ENCODE measurements around the gene CDC42BPG.
A peak's percentile ranks its signal among the peaks of the same experiment; 100 is the strongest.

Gene CDC42BPG

GRCh38 chr11:64803158-64803845 is 41.2 kb downstream of the CDC42BPG start, which contains the start of gene MAP4K2:
Gene MAP4K2 (minus strand): TSS chr11:64803214. CDS start chr11:64803149, 65 bp downstream.
- peak; percentile 95 for FAIRE-seq

- FAIRE-seq: no peak
Measured at GRCh38 chr11:64802370-64803157, 41.9 kb downstream of the CDC42BPG start.

DNA sequence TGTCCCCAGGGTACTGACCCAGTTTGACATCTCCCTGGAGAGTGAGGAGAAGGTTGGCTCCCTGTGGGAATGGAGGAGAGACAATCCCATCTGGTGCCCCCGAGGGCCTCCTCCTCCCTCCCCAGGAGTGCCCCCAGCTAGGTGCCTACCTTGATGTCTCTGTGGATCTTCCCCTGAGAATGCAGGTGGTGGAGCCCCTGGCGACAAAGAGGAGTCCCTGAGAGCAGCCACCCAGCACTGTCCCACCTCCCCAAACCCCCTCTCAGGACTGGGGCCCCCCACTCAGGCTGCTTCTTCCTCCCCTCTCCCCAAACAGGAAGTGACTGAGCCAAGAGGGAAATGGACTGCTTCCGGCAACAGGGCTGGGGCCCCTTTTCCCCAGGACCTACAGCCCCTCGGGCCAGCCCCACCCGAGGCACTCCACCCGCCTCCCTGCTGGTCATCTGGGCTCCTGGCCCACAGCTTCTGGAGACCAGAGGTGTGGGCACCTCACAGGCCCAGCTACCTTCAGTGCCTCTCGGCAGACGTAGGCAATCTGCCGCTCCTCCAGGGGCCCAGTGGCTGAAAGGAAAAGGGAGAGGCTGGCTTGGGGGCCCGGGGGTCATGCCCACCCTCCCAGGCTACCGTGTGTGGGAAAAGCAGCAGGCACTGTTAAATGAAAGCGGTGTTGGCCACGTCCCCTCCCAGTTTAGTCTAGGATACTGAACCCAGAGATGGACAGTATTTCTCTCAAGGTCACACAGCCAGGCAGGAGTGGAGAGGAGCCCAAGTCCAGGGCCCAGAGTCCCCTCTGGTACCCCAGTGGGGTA is 42.7 kb downstream of the CDC42BPG start:
- no peak for FAIRE-seq

- FAIRE-seq: no peak
Measured at GRCh38 chr11:64801158-64801464, 43.3 kb downstream of the CDC42BPG start.

DNA sequence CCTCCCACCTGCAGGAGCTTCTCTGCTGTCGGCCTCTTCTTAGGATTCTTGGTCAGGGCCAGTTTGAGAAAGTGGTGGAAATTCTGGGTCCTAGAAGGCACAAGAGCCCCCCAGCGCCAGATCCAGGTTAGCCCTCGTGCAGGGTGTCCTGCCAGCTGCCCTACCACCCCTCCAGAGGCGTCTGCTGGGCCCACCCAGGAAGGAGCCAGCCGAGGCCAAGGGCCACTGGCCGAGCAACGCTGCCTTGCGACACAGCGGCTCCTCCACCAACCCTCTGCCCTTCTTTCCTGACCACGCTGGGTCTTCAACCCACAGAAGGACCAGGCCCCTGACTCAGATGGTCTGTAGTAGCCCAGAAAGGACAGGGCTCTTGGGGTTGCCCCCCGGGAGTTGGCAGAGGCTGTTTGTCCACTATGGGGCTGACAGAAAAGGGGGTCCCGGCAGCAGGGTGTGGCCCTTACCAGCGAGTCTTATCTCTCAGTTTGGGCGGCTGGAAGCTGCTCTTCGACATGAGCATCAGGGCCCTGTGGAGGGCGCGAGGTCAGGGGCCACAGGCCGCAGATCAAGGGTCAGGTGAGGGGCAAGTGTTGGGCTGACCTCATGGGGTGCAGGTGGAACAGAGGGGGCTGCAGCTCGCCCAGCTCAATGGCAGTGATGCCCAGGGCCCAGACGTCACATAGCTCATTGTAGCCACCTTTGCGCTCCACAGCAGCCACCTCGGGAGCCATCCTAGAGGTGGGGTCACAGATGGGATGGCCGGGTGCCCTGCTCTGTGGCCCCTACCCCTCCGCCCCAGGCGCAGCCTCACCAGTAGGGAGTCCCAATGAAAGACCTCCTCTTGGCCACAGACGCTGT is 43.9 kb downstream of the CDC42BPG start:
- FAIRE-seq: no peak

DNA sequence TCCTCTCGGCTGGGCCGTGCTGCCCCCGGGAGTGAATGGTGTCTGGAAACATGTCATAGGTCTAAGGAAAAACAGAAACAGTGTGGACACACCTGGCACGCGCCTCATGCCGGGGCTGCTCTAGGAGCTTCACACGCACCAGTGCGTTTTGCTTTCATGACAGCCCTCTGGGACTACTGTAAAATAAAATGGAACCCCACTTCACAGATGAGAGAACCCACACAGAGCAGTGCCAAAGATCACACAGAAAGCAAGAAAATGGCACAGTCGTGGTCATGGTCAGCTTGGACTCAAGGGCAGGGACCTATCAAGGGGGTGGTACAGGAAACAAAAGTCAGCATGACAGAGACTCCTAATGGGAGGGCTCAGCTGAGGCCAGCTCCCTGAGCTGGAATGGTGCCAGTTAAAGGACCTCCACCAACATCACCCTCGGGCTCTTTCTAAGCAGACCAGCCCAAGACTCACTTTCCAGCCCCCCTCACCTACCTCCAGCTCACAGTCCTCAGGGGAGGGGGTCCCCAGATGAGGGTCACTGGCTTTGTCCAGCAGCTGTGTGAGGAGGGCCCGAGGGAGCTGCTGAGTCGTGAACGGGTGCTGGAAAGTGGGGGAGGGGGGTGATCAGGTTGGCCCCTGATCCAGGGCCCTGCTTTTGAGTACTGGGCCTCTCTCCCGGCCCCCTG is 44.7 kb downstream of the CDC42BPG start:
- no peak for FAIRE-seq

- FAIRE-seq: no peak
Measured at GRCh38 chr11:64799256-64799622, 45.2 kb downstream of the CDC42BPG start.

DNA sequence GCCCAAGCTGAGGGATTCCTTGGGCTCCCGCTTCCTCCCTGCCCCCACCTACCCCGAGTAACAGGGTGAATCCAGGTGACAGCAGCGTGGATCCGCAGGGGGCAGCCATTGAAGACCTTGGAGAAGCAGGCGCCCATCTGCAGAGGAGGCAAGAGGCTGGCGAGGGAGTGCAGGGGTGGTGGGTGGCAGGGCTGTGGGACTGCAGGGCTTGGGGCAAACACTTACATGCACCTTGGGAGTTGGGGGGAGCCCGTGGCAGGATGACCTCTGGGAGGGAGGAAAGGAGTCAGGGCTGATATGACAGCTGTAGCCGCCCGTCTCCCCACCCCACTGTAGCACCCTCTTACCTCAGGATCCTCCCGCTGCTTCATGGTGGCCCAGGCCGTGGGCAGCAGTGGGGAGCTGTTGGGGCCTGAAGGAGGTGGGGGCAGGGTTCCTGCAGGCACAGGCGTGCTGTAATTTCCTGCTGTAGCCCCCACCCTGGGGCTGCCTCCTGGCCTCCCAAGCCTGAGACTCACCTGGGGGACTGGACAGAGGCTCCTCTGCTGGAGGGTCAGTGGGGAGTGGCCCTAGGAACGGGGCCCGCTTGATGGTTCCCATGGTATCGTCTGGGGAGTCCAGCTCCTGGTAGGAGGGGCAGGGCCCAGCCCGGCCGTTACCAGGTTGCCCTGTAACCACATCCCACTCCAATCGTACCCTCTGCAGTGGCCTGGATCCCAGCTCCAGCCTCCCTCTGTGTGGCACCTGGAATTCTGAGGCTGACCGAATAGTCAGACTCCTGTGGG is 47.5 kb downstream of the CDC42BPG start:
- FAIRE-seq: no peak

GRCh38 chr11:64796047-64796756 is 48.3 kb downstream of the CDC42BPG start:
- FAIRE-seq: no peak

DNA sequence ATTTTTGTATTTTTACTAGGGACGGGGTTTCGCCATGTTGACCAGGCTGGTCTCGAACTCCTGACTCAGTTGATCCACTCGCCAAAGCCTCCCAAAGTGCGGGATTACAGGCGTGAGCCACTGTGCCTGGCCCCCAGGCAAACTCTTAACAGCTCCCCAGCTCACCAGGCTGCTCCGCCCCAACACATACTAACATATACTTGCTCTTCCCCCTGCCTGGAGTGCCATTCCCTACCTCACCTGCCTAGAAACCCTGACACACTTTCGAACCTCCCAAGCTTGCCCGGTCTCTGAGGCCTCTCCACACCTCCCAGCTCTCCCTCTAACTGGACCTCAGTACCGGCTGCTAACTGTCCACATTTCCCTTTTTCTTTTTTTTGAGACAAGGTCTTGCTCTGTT is 49.9 kb downstream of the CDC42BPG start:
- FAIRE-seq: no peak

- no peak for FAIRE-seq
Measured at GRCh38 chr11:64793271-64794160, 50.9 kb downstream of the CDC42BPG start.

DNA sequence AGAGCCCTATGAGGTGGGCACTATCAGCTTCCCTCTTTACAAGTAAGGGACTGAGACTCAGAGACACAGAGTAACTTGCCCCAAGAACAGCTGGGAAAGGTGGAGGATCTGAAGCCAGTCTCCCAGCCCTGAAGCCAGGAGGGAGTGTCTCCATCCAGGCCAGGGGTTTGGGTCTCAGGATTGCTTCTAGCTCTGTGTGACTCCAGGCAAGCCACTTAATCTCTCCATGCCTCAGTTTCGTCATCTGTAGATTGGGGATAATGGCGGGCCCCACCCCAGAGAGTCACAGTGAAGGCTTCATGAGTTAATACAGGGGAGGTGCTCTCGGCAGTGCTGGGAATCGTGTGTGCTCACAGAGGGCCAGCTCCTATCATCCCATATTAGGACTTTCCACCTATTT is 52.0 kb downstream of the CDC42BPG start:
- FAIRE-seq: no peak

GRCh38 chr11:64791781-64792291 is 52.6 kb downstream of the CDC42BPG start:
- no peak for FAIRE-seq

GRCh38 chr11:64790205-64791095 is 54.0 kb downstream of the CDC42BPG start:
- FAIRE-seq: no peak

DNA sequence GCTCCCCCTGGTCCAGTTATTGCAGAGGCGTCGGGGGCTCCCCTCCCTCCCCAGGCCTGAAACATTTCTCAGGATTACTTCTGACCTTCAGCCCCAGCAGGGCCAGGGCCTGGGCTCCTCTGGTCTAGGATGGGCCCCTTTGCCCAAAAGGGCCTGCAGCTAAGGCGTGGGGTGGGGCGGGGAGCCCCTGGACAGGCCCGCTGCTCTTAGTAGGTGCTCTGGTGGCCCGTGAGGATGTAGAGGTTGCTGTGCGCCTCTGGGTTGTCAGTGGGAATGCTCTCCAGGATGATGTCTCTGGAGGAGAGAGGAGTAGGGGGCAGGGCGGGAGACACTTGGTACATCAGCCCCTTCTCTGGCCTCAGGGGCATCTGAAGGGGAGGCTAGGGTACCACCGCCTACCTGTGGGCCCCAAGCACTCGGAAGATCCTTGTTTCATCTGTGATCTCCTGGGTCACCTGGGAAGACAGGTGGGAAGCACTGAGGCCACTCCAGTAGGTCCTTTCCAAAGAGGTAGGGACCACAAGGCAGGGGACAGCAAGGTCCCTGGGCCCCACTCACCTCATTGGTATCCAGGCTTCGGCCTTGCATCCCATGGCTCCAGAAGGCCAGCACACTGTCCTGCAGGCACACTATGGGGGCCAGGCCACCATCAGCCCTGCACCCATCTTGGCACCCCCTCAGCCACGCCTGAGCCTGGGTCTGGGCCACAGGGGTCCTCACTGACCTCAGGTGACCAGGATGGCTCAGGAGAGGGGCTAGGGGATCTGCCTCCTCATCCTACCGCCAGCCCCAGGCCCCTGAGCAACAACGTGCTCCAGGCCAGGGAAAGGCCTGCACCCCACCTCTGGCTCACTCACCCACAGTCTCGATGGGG is 54.9 kb downstream of the CDC42BPG start:
- FAIRE-seq: no peak

DNA sequence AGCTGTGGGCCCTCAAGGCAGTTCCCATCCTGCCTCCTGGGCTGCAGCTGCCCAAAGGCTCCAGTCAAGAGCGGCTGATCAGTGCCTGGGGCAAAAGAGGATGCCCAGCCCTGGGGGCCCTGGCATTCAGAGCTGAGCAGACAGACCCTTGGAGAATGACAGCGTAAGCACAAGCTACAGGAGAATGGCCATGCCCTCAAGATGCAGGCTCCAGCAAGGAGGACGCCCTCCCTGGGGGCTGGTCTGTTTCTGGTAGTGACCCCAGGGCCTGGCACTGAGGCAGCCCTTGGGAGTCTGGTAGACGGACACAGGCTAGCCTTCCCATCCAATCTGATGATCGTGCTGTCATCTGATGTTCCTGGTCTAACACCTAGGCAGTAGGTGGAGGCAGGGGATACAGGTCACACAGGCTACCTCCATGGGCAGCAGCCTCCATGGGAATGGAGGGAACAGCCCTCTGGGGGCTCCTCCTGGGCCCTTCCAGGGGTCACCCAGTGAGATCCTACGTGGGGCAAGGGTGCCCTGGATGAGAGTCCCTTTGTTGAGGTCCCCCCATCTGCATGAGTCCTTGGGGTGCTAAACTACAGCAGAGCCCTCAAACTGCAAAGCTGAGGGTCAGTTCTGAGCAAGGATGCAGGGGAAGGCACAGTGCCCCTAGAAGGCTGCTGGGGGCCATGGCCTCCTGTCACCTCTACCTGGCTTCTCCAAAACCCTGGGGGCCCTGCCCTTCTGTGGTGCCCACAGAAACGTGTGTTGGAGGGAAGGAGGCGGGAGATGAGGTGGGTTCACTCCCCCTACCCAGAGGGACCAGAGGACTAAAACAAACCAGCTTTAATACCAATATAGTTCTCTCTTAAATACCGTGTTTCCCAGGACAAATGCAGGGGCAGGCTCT is 55.9 kb downstream of the CDC42BPG start:
- no peak for FAIRE-seq

Measured in G401.6 (cell line).